Left lung (tissue), 10 donors: ENCODE data around the gene SHD. TPM values are rescaled to one million over a fixed set of nuclear protein-coding genes. Genes with fewer than 3 reads are reported as not detected.

Source experiments
- ATAC-seq: fragments of 200-7000 bp; cut with Tn5 transposase; one replicate; pipeline ENCODE4 v1.9.1; 2020; ENCODE audit warnings: moderate library complexity
- DNase-seq, 4 donors: peaks; one replicate each; pipeline ENCODE4 v3.0.0-alpha.2; 2013 to 2020
- H3K27ac ChIP-seq, 2 donors: fragments of 200-600 bp; sonication (generic) in 1 of 2; one replicate each; pipeline versions ENCODE4 v1.5.0 to v1.8.0; 2020 to 2021
- H3K27me3 ChIP-seq, 2 donors: fragments of 200-600 bp; sonication (generic) in 1 of 2; one replicate each; pipeline versions ENCODE4 v1.5.0 to v1.8.0; 2020 to 2021
- H3K36me3 ChIP-seq, 2 donors: fragments of 200-600 bp; sonication (generic) in 1 of 2; one replicate each; pipeline versions ENCODE4 v1.5.0 to v1.8.0; 2020 to 2021
- H3K4me1 ChIP-seq, 2 donors: fragments of 200-600 bp; one replicate each; pipeline ENCODE4 v1.8.0; 2021
- H3K4me3 ChIP-seq, 2 donors: fragments of 200-600 bp; sonication (generic) in 1 of 2; one replicate each; pipeline versions ENCODE4 v1.5.0 to v1.8.0; 2020 to 2021; ENCODE audit warnings: mild to moderate bottlenecking in 1 of 2
- H3K9me3 ChIP-seq, 2 donors: fragments of 200-600 bp; sonication (generic) in 1 of 2; one replicate each; pipeline versions ENCODE4 v1.5.0 to v1.8.0; 2020 to 2021
- intact Hi-C, 2 donors: fragments of 100-400 bp; cut with DNase I; formaldehyde crosslinking; loops; one replicate each; pipeline versions ENCODE4 v1.11.2 to v1.14.2; 2022
- polyA plus RNA-seq, 6 donors: library from polyadenylated mRNA; unstranded; fragments of 120-200 nt; gene quantifications; one replicate each; pipeline ENCODE4 v1.2.1, GENCODE V29; 2013; ENCODE audit not compliant: insufficient read length in 6 of 6
- total RNA-seq, 2 donors: library from RNA; stranded (reverse); fragmentation: NEBNext Ultra II Directional; extraction: Animal tissue kit (Norgen Biotek cat#: 25700); gene quantifications; one replicate each; pipeline ENCODE4 v1.2.1, GENCODE V29; 2021
- TF ChIP-seq, protein P1 (sequence below), 2 donors: fragments of 200-600 bp; sonication (generic) in 1 of 2; IDR thresholded peaks; one replicate each; pipeline versions ENCODE4 v1.5.0 to v1.8.0; 2021; ENCODE audit warnings: antibody characterized with exemption in 2 of 2
- donor health status: DM: no; HTN: yes; CAD: no.
- donor health status: DM: no; HTN: no; CAD: no.

SHD gene
- total and polyA plus RNA-seq, 8 donors: 0.21 to 0.28 (median 0.21) TPM; not detected in 3

DNA sequence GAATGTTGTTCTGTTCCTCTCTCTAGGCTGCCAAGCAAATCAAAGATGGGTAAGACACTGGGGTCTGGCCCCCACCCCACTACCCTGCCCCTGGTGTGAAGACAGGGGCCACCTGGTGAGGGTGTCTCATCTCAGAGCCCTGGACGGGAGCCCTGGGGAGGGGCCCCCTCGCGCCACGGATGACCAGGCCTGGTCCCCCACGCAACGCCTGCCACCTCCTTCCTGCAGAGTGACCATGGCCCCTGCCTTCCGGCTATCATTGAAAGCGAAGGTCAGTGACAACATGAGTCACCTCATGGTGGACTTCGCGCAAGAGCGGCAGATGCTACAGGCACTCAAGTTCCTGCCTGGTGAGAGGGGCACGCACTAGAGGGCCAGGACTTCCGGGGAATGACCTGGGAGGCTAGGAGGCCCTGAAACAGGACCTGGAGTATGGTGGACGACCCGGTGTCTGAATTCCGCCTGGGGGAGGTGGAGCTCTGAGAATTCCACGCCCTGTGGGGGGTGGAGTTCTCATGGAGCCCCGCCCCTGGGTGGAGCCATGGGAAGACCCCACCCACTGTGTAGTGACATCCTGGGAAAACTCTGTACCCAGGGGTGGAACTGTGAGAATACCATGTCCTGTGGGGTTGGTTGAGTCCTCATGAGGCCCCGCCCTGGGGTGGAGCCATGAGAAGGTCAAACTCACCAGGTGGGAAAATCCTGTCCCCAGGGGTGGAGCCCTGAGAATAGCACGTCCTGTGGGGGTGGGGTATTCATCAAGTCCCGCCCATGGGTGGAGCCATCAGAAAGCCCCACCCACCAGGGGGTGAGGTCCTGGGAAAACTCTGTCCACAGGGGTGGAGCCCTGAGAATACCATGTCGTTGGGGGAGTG, 31.4 kb downstream of the SHD start:
- peaks cover 0 to 7% of the 10 kb centered on the region in 2 donors for H3K4me1 ChIP-seq
- no peaks in the 10 kb centered on the region for H3K36me3 ChIP-seq
- TF ChIP-seq, protein P1, sequence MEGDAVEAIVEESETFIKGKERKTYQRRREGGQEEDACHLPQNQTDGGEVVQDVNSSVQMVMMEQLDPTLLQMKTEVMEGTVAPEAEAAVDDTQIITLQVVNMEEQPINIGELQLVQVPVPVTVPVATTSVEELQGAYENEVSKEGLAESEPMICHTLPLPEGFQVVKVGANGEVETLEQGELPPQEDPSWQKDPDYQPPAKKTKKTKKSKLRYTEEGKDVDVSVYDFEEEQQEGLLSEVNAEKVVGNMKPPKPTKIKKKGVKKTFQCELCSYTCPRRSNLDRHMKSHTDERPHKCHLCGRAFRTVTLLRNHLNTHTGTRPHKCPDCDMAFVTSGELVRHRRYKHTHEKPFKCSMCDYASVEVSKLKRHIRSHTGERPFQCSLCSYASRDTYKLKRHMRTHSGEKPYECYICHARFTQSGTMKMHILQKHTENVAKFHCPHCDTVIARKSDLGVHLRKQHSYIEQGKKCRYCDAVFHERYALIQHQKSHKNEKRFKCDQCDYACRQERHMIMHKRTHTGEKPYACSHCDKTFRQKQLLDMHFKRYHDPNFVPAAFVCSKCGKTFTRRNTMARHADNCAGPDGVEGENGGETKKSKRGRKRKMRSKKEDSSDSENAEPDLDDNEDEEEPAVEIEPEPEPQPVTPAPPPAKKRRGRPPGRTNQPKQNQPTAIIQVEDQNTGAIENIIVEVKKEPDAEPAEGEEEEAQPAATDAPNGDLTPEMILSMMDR (IDR thresholded peaks at IDR 0.05): no peak
- no peaks in the 10 kb centered on the region for H3K9me3 ChIP-seq
- ATAC-seq (no peak), DNase-seq (peak in 1 of 4 donors; percentile 65)
- intact Hi-C loops: no loop called here
- H3K4me3 ChIP-seq: no peak overlapping the region
- no peak overlapping the region for H3K27ac ChIP-seq
- peaks cover 0 to 6% of the 10 kb centered on the region in 2 donors for H3K27me3 ChIP-seq

- Histone ChIP-seq H3K36me3 (no peaks in the 10 kb centered on the region), H3K27ac (peak overlapping the region in 1 of 2 donors; percentile 18), H3K4me3 (no peak overlapping the region), H3K4me1 (peaks cover 0 to 7% of the 10 kb centered on the region in 2 donors), H3K27me3 (no peaks in the 10 kb centered on the region), H3K9me3 (no peaks in the 10 kb centered on the region)
- TF ChIP-seq, protein P1 (IDR thresholded peaks at IDR 0.05): no peak
- ATAC-seq: no peak
- DNase-seq: peak in 1 of 4 donors; percentile 33
- intact Hi-C loops: no loop called here
These were observed 34.9 kb downstream of the SHD start for GRCh38 chr19:4313847-4314490.

GRCh38 chr19:4316956-4317355, 37.9 kb downstream of the SHD start:
- peaks cover 0 to 16% of the 10 kb centered on the region in 2 donors for H3K9me3 ChIP-seq
- no peak overlapping the region for H3K4me3 ChIP-seq
- DNase-seq (peak in 1 of 4 donors; percentile 12), ATAC-seq (no peak)
- TF ChIP-seq, protein P1 (IDR thresholded peaks at IDR 0.05): no peak
- H3K27me3 ChIP-seq: no peaks in the 10 kb centered on the region
- H3K36me3 ChIP-seq: no peaks in the 10 kb centered on the region
- no peak overlapping the region for H3K27ac ChIP-seq
- intact Hi-C loops: no loop called here
- H3K4me1 ChIP-seq: peaks cover 0 to 7% of the 10 kb centered on the region in 2 donors

DNA sequence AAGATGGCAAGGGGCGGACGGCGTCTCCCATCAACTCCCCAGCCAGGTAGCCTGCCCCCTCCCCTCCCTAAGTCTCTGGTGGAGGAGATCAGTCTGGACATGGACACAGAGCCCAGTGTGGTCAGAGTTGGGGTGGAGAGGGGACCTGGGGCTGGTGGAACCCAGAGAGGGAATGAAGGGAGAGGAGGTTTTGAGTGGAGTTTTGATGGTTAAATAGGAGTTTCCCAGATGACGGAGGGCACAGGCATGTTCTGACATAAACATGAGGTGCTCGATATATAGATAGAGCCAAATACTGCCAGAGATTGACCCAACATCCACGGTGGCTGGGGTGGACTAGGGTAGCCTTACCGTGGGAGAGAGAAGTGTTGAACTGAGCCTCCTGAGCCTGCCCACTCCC, 39.4 kb downstream of the SHD start:
- Histone ChIP-seq H3K27me3 (no peaks in the 10 kb centered on the region), H3K9me3 (peaks cover 0 to 21% of the 10 kb centered on the region in 2 donors), H3K4me3 (no peak overlapping the region), H3K4me1 (peaks cover 0 to 7% of the 10 kb centered on the region in 2 donors), H3K27ac (no peak overlapping the region), H3K36me3 (no peaks in the 10 kb centered on the region)
- TF ChIP-seq, protein P1 (IDR thresholded peaks at IDR 0.05): no peak
- intact Hi-C loops: no loop called here
- ATAC-seq: no peak
- no peak for DNase-seq
